ENCODE measurements around the gene KCNJ5. TPM values are rescaled to one million over a fixed set of nuclear protein-coding genes. Genes with fewer than 3 reads are reported as not detected.
A peak's percentile ranks its signal among the peaks of the same experiment; 100 is the strongest.

Gene KCNJ5
- total RNA-seq, 2 donors from 2014 or later, result 3.5 to 6.9 TPM

DNA sequence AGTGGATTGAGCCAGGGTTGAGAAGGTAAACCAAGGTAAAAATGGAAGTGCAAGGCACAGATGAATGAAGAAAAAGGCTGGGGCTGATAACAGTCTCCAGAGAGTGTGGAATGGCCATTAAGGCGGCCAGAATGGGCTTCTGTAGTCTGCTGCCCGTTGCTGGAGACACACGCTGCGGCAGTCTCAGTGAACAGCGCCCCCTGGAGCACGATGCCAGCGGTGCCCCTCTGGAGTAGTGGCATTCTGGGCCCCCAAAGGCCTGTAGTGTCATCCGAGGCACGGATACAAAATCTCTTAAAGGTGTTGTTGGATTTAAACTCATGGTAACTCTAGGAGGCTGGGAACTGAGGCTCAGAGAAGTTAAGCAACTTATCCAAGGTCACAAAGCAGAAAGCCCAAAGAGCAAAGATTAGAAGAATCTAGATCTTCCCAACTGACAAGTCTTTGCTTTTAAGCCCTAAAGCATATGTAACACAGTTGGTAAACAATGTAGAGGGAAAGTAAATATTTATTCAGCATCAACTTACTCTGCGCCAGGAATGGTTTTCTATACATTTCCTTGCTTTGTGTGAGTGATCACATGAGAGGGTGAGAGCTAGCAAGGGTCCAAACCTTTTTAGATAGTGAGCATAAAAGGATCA, 42.2 kb upstream of the KCNJ5 start:
- ATAC-seq (ENCODE audit: insufficient number of reproducible peaks, low FRiP score, low read depth), result no peak
- H3K9me3 ChIP-seq, result no peaks in the 10 kb centered on the region

DNA sequence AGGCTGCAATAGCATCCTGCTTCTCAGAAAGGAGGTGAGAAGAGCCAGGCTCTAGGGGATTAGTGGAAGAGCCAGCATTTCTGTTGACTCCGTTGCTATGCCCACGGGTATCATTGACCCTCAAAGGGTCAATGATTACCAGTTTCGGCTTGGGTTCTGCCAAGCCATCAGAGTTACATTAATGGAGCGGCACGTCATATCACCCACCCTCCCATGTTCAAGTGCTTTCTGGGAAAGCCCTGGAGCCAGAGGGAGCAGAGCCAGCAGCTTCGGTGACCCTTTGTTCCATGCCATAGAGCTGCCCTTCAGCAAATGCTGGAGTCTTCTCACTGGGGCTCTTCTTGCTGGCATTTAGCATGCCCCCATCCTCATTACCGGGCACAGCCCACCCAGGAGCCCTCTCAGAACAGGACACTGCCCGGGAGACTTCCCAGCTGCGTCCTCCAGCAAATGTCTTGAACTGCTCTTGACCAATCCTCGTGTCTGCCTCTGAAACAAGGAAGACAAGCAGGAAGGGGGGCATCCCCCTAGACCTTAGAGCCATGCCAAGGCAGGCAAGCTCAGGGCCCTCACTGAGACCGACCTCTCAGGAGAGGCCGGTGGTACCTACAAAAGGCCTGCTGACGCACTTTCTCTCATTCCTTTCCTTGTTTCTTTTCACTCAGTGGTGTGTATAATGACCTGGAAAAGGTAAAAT, 38.7 kb upstream of the KCNJ5 start:
- Histone ChIP-seq H3K9me3 (no peaks in the 10 kb centered on the region), H3K4me3 (no peak overlapping the region), H3K27ac (no peak overlapping the region), H3K27me3 (replicated peaks; ENCODE audit: insufficient read depth) (no peaks in the 10 kb centered on the region), H3K4me1 (ENCODE audit: control insufficient read depth in 1 of 2, low read depth in 2 of 2) (no peaks in the 10 kb centered on the region), H3K36me3 (no peaks in the 10 kb centered on the region)
- TF ChIP-seq, protein P1, sequence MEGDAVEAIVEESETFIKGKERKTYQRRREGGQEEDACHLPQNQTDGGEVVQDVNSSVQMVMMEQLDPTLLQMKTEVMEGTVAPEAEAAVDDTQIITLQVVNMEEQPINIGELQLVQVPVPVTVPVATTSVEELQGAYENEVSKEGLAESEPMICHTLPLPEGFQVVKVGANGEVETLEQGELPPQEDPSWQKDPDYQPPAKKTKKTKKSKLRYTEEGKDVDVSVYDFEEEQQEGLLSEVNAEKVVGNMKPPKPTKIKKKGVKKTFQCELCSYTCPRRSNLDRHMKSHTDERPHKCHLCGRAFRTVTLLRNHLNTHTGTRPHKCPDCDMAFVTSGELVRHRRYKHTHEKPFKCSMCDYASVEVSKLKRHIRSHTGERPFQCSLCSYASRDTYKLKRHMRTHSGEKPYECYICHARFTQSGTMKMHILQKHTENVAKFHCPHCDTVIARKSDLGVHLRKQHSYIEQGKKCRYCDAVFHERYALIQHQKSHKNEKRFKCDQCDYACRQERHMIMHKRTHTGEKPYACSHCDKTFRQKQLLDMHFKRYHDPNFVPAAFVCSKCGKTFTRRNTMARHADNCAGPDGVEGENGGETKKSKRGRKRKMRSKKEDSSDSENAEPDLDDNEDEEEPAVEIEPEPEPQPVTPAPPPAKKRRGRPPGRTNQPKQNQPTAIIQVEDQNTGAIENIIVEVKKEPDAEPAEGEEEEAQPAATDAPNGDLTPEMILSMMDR (IDR thresholded peaks at IDR 0.05), result no peak
- ATAC-seq (ENCODE audit: insufficient number of reproducible peaks, low FRiP score, low read depth) (no peak), DNase-seq (ENCODE audit: low spot score) (no peak)

More for the DNA sequence above, 42.2 kb upstream of the KCNJ5 start:
- Histone ChIP-seq H3K27ac (no peak overlapping the region), H3K4me1 (ENCODE audit: control insufficient read depth in 1 of 2, low read depth in 2 of 2) (no peaks in the 10 kb centered on the region), H3K27me3 (replicated peaks; ENCODE audit: insufficient read depth) (no peaks in the 10 kb centered on the region), H3K4me3 (no peak overlapping the region), H3K36me3 (no peaks in the 10 kb centered on the region)
- TF ChIP-seq, protein P1 (IDR thresholded peaks at IDR 0.05), result peak; percentile 44
- no peak for DNase-seq (ENCODE audit: low spot score)

GRCh38 chr11:128853559-128853958, 37.6 kb upstream of the KCNJ5 start:
- H3K27ac ChIP-seq, result no peak overlapping the region
- H3K9me3 ChIP-seq, result no peaks in the 10 kb centered on the region
- TF ChIP-seq, protein P1 (IDR thresholded peaks at IDR 0.05), result no peak
- H3K4me1 ChIP-seq (ENCODE audit: control insufficient read depth in 1 of 2, low read depth in 2 of 2), result no peaks in the 10 kb centered on the region
- no peak for ATAC-seq (ENCODE audit: insufficient number of reproducible peaks, low FRiP score, low read depth)
- no peak overlapping the region for H3K4me3 ChIP-seq
- no peaks in the 10 kb centered on the region for H3K36me3 ChIP-seq
- no peaks in the 10 kb centered on the region for H3K27me3 ChIP-seq (replicated peaks; ENCODE audit: insufficient read depth)
- no peak for DNase-seq (ENCODE audit: low spot score)

- Histone ChIP-seq H3K9me3 (no peaks in the 10 kb centered on the region), H3K27ac (no peak overlapping the region), H3K36me3 (no peaks in the 10 kb centered on the region), H3K4me1 (ENCODE audit: control insufficient read depth in 1 of 2, low read depth in 2 of 2) (no peaks in the 10 kb centered on the region), H3K4me3 (no peak overlapping the region), H3K27me3 (replicated peaks; ENCODE audit: insufficient read depth) (no peaks in the 10 kb centered on the region)
- ATAC-seq (ENCODE audit: insufficient number of reproducible peaks, low FRiP score, low read depth), result no peak
- TF ChIP-seq, protein P1 (IDR thresholded peaks at IDR 0.05), result no peak
- no peak for DNase-seq (ENCODE audit: low spot score)
These were observed 36.3 kb upstream of the KCNJ5 start for GRCh38 chr11:128854841-128855240.

GRCh38 chr11:128856241-128856640, 34.9 kb upstream of the KCNJ5 start:
- ATAC-seq (ENCODE audit: insufficient number of reproducible peaks, low FRiP score, low read depth) (no peak), DNase-seq (ENCODE audit: low spot score) (no peak)
- Histone ChIP-seq H3K27me3 (replicated peaks; ENCODE audit: insufficient read depth) (no peaks in the 10 kb centered on the region), H3K4me3 (no peak overlapping the region), H3K27ac (no peak overlapping the region), H3K4me1 (ENCODE audit: control insufficient read depth in 1 of 2, low read depth in 2 of 2) (no peaks in the 10 kb centered on the region), H3K36me3 (no peaks in the 10 kb centered on the region), H3K9me3 (no peaks in the 10 kb centered on the region)
- TF ChIP-seq, protein P1 (IDR thresholded peaks at IDR 0.05), result no peak

All from thoracic aorta (tissue), 2 donors.